HG03439 (cell line): ENCODE results near the gene CFAP97D1.

Experiments
- ATAC-seq: cut with Tn5 transposase; IDR thresholded peaks from one replicate; pipeline ENCODE4 v1.9.1; 2021; ENCODE audit warnings: mild to moderate bottlenecking, moderate library complexity; ENCODE audit not compliant: unreplicated experiment

The CFAP97D1 gene

DNA sequence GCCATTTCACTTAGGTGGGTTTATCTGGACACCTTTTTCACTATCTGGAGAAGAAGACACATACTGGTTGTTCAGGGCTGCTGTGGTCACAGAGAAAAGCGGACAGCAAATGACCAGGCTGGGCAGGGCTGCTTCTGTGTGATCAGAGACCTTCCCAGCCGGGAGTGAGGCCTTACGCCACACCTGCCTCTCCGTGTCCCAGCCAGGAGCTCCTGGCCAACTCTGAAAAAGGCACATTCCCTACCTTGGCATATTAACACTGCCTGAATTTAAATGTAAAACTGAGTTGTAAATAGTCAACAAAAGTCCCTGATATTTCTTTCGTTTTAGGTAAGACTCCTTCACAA is 12.5 kb upstream of the CFAP97D1 start:
- ATAC-seq, result no peak

- ATAC-seq, result no peak
Measured at GRCh38 chr17:43768382-43768781, 11.9 kb upstream of the CFAP97D1 start.

- no peak for ATAC-seq
Measured at GRCh38 chr17:43768943-43769342, 11.3 kb upstream of the CFAP97D1 start.

GRCh38 chr17:43769426-43769825 is 10.8 kb upstream of the CFAP97D1 start:
- ATAC-seq, result no peak

- no peak for ATAC-seq
Measured at GRCh38 chr17:43769859-43770258, 10.4 kb upstream of the CFAP97D1 start.

- no peak for ATAC-seq
Measured at GRCh38 chr17:43770957-43771356, 9.3 kb upstream of the CFAP97D1 start.

GRCh38 chr17:43771463-43771862 is 8.8 kb upstream of the CFAP97D1 start:
- no peak for ATAC-seq

GRCh38 chr17:43772877-43773648 is 7.2 kb upstream of the CFAP97D1 start:
- ATAC-seq, result no peak

GRCh38 chr17:43774304-43775250 is 5.7 kb upstream of the CFAP97D1 start:
- ATAC-seq, result no peak

DNA sequence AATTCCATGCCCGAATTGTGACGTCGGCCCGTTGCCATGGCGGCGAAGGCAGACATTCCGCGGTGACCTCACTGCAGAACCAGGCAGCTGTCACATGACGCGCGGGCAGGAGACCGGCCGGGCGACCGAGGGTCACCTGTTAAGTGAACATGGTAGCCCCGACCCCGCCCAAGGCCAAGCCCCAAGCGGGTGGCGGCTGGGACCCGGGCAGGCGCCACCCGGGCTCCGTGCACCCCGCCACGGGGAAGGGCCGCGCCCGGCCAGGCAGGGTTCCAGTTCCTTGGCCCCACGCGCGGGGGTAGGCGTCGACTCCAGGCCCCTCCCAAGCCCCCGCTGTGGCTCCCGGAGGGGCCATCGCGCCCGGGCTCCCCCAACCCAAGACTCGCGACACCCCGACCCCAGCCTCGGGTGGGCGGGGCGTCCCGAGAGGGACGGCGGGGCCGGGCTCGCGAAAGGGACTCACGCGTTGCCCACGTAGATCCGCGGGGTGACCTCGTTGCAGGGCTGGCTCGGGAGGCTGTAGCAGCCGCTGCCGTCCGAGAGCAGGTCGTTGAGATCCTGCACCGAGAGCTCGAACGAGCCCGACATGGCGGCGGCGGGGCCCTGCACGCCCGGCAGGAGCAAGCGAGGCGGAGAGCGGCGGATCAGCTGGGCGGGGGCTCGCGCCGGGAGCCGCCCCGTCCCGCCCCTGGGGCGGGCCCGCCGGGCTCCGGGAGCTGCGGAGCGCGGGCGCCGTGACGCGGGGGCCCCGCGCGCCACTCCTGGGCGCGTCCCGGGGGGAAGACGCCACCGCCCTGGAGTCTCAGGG is 1.7 kb upstream of the CFAP97D1 start, which contains the start of gene DUSP3:
Gene DUSP3 (minus strand): TSS at position 641 of the 808 bp plus-strand sequence. CDS start 53 bp downstream, at position 588.
- peak; percentile 83 for ATAC-seq

DNA sequence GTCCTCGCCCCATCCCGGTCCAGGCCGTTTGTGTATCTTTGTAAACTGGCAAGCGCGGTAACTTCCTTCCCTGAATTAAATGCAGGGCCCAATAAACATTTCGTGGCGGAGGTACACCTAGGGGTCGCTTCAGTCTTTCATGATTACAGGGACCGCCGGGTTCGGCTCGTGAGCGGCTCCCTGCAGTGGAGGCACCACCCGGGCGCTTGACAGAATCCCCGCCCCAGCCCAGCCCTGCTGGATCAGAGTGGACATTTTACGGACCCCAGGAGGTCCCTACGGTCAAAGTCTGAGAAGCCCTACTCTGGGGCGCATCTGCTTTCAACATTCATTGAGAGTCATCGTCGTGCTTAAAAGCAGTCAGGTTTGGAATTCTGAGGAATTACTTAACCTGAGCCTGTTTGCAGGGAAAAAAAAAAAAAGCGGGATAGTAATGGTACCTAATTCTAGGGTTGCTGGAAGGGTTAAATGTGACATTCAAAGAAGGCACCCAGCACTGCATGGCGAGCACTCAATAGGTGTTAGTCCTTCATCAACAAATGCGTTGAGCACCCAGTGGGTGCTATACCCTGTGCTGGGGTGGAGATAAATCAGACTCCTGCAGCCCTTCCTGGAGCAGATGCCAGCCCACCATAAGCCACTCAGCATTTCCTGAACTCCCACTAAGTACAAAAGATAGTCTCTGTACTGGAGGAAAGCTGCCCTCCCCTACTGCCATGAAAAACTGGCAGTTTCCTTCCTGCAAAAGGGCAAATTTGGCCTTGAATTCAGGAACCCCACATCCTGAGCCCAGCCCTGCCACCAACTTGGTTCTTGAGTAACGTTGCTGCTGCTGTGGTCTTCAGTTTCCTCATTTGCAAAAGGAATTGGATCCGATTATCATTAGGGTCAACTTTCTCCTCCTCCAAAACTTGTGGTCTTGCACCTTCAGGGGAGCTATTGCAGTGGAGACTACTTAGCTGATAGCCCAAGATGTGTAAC is 800 bp upstream of the CFAP97D1 start:
- ATAC-seq, result no peak

DNA sequence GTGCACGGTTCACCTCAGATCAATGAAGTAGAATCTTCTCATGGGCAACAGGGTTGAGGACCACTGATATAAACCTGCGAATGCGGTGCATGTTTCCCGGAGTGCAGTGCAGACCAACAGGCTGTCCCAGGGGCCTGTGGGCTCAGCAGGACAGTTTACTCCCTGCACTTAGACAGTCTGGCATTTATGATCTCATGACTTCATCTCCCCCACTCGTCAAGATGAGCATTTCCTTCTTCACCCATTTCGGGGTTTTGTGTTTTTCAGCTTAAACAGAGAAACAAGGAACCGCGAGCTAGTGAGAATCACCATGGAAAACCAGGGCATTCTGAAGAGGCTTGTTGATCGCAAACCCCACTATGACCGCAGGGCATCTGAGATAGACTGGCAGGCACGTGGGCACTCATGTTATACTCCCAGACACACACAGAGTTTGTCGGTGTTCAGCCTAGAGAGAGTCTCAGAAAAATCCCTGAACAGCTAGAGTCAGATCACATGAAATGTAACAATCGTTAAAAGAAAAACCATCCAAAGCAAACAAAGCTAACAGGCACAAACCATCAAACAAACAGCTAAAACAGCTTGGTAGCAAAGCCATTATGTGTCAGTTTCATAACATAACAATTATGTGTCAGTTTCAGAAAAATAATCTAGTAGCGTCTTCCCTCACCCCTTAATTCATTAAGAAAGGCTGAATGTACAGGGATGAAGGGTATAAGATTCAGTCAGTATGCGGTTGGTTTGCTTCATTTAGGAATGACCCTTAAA is 2.9 kb downstream of the CFAP97D1 start:
- ATAC-seq, result no peak

- ATAC-seq, result no peak
Measured at GRCh38 chr17:43784068-43784467, 3.8 kb downstream of the CFAP97D1 start.

DNA sequence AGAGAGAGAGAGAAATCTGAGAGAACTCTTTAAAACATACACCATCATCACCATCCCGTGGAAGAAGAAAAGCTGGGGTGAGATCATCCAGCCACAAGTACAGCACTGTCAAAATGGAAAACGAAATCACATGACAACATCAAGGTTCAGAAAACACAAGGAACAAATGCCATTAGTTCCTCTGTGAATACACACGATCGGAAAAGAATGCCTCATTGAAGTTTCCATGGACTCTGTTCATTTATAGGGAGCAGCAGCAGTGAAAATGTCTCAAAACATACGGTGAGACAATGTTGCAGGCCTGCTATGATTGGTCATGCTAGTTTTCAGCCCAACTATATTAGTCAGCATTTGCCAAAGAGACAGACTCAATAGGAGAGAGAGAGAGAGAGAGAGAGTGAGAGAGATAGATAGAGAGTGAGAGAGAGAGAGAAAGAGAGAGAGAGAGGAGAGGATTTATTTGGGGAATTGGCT is 4.4 kb downstream of the CFAP97D1 start:
- ATAC-seq, result no peak

DNA sequence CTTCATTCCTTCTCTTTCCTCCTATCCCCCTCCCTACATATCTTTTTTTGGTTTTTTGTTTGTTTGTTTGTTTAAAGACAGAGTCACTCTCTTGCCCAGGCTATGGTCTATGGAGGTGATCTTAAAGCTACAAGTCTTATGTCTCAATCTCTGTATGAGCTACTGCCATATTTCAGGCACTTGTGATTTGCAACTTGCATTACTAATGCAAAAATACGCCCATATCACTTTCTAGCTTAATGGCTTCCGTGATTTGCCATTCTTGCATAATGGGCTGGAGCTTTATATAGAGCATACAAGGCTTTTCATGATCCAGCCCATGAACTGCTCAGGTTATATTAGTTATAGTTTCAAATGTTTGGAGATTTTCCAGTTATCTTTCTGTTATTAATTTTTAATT is 7.5 kb downstream of the CFAP97D1 start:
- ATAC-seq, result no peak

DNA sequence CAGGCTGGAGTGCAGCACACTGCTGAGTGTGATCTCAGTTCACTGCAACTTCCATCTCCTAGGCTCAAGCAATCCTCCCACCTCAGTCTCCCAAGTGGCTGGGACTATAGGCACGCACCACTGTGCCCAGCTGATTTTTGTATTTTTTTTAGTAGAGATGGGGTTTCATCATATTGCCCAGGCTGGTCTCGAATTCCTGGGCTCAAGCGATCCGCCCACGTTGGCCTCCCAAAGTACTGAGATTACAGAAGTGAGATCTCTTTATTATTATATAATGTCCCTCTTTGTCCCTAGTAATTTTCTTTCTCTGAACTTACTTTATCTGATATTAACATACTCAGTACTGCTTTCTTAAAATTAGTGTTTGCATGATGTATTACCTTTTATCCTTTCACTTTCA is 8.3 kb downstream of the CFAP97D1 start:
- no peak for ATAC-seq

- ATAC-seq, result no peak
Measured at GRCh38 chr17:43789482-43789881, 9.2 kb downstream of the CFAP97D1 start.

DNA sequence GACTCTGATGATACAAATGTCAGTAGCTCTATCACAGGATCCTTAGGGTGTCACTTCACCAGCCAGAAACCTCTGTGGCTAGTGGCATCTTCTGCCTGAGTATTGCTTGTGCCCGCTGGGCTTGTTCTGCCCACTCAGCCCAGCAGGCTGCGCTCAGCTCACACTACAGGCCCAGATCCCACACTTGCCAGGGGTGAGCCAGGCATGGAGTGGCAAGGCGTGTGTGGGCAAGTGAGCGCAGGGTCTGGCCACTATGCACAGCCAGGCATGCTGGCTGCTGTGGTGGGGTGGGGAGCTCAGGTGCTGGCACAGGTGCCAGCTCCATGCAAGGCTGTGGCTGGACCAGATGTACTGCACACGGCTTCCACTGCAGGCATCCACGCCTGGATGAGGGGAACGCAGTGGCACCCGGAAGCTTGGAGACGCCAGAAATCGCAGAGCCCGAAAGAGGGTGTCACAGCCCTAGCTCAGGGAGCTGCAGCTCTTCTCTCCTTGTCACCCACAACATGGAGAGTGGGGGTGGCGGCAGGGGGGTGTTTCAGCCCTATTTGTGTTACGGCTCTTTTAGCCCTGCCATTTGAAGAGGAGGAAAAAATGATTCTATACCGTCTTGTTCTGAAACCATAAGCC is 10.2 kb downstream of the CFAP97D1 start:
- ATAC-seq, result no peak

GRCh38 chr17:43791589-43791988 is 11.4 kb downstream of the CFAP97D1 start:
- ATAC-seq, result no peak
